ENCODE results near the gene CDK18. TPM values are rescaled to one million over a fixed set of nuclear protein-coding genes. Genes with fewer than 3 reads are reported as not detected.

CDK18 gene
- polyA plus RNA-seq, 1 donor from 2014 or later = not detected

GRCh38 chr1:205527931-205528330, 23.5 kb downstream of the CDK18 start:
- no peaks in the 10 kb centered on the region for H3K36me3 ChIP-seq (ENCODE audit: insufficient read depth, low read length)
- H3K4me2 ChIP-seq (ENCODE audit: low read length) = no peak overlapping the region
- H3F3A ChIP-seq (ENCODE audit: insufficient read depth, low read length, poor library complexity, severe bottlenecking) = no peaks in the 10 kb centered on the region
- no peak overlapping the region for H3K4me3 ChIP-seq (ENCODE audit: low read length)
- H3K9me2 ChIP-seq (ENCODE audit: insufficient read depth, low read length) = no peaks in the 10 kb centered on the region
- no peaks in the 10 kb centered on the region for H3K27me3 ChIP-seq (ENCODE audit: insufficient read depth, low read depth, low read length)
- H3K79me2 ChIP-seq (replicated peaks; ENCODE audit: insufficient read depth, low read length) = no peaks in the 10 kb centered on the region
- no peak overlapping the region for H2AFZ ChIP-seq (ENCODE audit: low read depth, low read length)
- no peak for TF ChIP-seq EZH2 (IDR thresholded peaks at IDR 0.05; ENCODE audit: borderline replicate concordance, insufficient read depth, low read length, poor library complexity, severe bottlenecking)
- no peak for TF ChIP-seq RAD21 (conservative IDR thresholded peaks at IDR 0.05)
- TF ChIP-seq CTCF (IDR thresholded peaks at IDR 0.05; ENCODE audit: poor library complexity, severe bottlenecking) = no peak
- H3K27ac ChIP-seq (ENCODE audit: low read length) = no peak overlapping the region
- H4K20me1 ChIP-seq (ENCODE audit: insufficient read depth) = no peaks in the 10 kb centered on the region
- H3K9me3 ChIP-seq (ENCODE audit: low read length) = no peaks in the 10 kb centered on the region
- H3K9ac ChIP-seq (ENCODE audit: low read length) = no peak overlapping the region

- Histone ChIP-seq H3K9me2 (ENCODE audit: insufficient read depth, low read length) (no peaks in the 10 kb centered on the region), H3K27me3 (ENCODE audit: insufficient read depth, low read depth, low read length) (no peaks in the 10 kb centered on the region), H3K79me2 (replicated peaks; ENCODE audit: insufficient read depth, low read length) (no peaks in the 10 kb centered on the region), H3K4me2 (ENCODE audit: low read length) (no peak overlapping the region), H4K20me1 (ENCODE audit: insufficient read depth) (no peaks in the 10 kb centered on the region), H2AFZ (ENCODE audit: low read depth, low read length) (no peak overlapping the region), H3K27ac (ENCODE audit: low read length) (no peak overlapping the region), H3F3A (ENCODE audit: insufficient read depth, low read length, poor library complexity, severe bottlenecking) (no peaks in the 10 kb centered on the region), H3K36me3 (ENCODE audit: insufficient read depth, low read length) (no peaks in the 10 kb centered on the region), H3K9me3 (ENCODE audit: low read length) (no peaks in the 10 kb centered on the region), H3K4me3 (ENCODE audit: low read length) (no peak overlapping the region), H3K9ac (ENCODE audit: low read length) (no peak overlapping the region)
- TF ChIP-seq MXI1 (conservative IDR thresholded peaks at IDR 0.05; ENCODE audit: poor library complexity, severe bottlenecking) = no peak
- no peak for TF ChIP-seq SMC3 (conservative IDR thresholded peaks at IDR 0.05; ENCODE audit: poor library complexity)
- TF ChIP-seq EZH2 (IDR thresholded peaks at IDR 0.05; ENCODE audit: borderline replicate concordance, insufficient read depth, low read length, poor library complexity, severe bottlenecking) = no peak
- TF ChIP-seq CTCF (IDR thresholded peaks at IDR 0.05; ENCODE audit: poor library complexity, severe bottlenecking) = no peak
- TF ChIP-seq REST (IDR thresholded peaks at IDR 0.05; ENCODE audit: borderline replicate concordance) = no peak
- no peak for TF ChIP-seq POLR2AphosphoS5 (IDR thresholded peaks at IDR 0.05)
Observed at GRCh38 chr1:205528446-205528886, 24.0 kb downstream of the CDK18 start.

All from neural cell (in vitro differentiated cells).